Measurements from ENCODE around the gene TUFM.
"Not testable (repeated sequence)": the region's sequence is repeated elsewhere in the genome, so short reads cannot be mapped to it uniquely, and the experiment has no call there.

TUFM gene

GRCh38 chr16:28875134-28876018, 29.2 kb upstream of the TUFM start:
- DNase-seq (ENCODE audit: low read depth, low spot score), result no peak

- no peak for DNase-seq (ENCODE audit: low read depth, low spot score)
These were observed 28.3 kb upstream of the TUFM start for GRCh38 chr16:28874406-28874805.

GRCh38 chr16:28873543-28874201, 27.5 kb upstream of the TUFM start:
- DNase-seq (ENCODE audit: low read depth, low spot score), result no peak

GRCh38 chr16:28872952-28873351, 26.8 kb upstream of the TUFM start:
- DNase-seq (ENCODE audit: low read depth, low spot score), result no peak

- no peak for DNase-seq (ENCODE audit: low read depth, low spot score)
These were observed 23.1 kb upstream of the TUFM start for GRCh38 chr16:28869201-28869600.

- DNase-seq (ENCODE audit: low read depth, low spot score), result not testable (repeated sequence)
These were observed 21.5 kb upstream of the TUFM start for GRCh38 chr16:28867646-28868045.

GRCh38 chr16:28867241-28867640, 21.1 kb upstream of the TUFM start:
- no peak for DNase-seq (ENCODE audit: low read depth, low spot score)

GRCh38 chr16:28866454-28866804, 20.3 kb upstream of the TUFM start:
- DNase-seq (ENCODE audit: low read depth, low spot score), result no peak

- DNase-seq (ENCODE audit: low read depth, low spot score), result no peak
These were observed 19.7 kb upstream of the TUFM start for GRCh38 chr16:28865722-28866453.

GRCh38 chr16:28865001-28865688, 19.0 kb upstream of the TUFM start:
- DNase-seq (ENCODE audit: low read depth, low spot score), result no peak

- peak; percentile 66 for DNase-seq (ENCODE audit: low read depth, low spot score)
These were observed 18.0 kb upstream of the TUFM start for GRCh38 chr16:28863929-28864793.

GRCh38 chr16:28859326-28859725, 13.2 kb upstream of the TUFM start:
- DNase-seq (ENCODE audit: low read depth, low spot score), result no peak

GRCh38 chr16:28858421-28858820, 12.3 kb upstream of the TUFM start:
- peak; percentile 45 for DNase-seq (ENCODE audit: low read depth, low spot score)

- no peak for DNase-seq (ENCODE audit: low read depth, low spot score)
These were observed 755 bp upstream of the TUFM start for GRCh38 chr16:28846933-28847273.

GRCh38 chr16:28845761-28846079, 428 bp downstream of the TUFM start:
- DNase-seq (ENCODE audit: low read depth, low spot score), result no peak

GRCh38 chr16:28845293-28845692, 855 bp downstream of the TUFM start:
- peak; percentile 42 for DNase-seq (ENCODE audit: low read depth, low spot score)

GRCh38 chr16:28844226-28844885, 1.8 kb downstream of the TUFM start:
- no peak for DNase-seq (ENCODE audit: low read depth, low spot score)

- DNase-seq (ENCODE audit: low read depth, low spot score), result no peak
These were observed 2.4 kb downstream of the TUFM start for GRCh38 chr16:28843766-28844165.

GRCh38 chr16:28842696-28843095, 3.5 kb downstream of the TUFM start:
- DNase-seq (ENCODE audit: low read depth, low spot score), result no peak

- DNase-seq (ENCODE audit: low read depth, low spot score), result no peak
These were observed 6.2 kb downstream of the TUFM start for GRCh38 chr16:28839899-28840298.

All from astrocyte of the hippocampus (primary cell).